ENCODE data around the gene ZNF280D.
A peak's percentile ranks its signal among the peaks of the same experiment; 100 is the strongest.
"Not testable (repeated sequence)": the region's sequence is repeated elsewhere in the genome, so short reads cannot be mapped to it uniquely, and the experiment has no call there.

The ZNF280D gene

DNA sequence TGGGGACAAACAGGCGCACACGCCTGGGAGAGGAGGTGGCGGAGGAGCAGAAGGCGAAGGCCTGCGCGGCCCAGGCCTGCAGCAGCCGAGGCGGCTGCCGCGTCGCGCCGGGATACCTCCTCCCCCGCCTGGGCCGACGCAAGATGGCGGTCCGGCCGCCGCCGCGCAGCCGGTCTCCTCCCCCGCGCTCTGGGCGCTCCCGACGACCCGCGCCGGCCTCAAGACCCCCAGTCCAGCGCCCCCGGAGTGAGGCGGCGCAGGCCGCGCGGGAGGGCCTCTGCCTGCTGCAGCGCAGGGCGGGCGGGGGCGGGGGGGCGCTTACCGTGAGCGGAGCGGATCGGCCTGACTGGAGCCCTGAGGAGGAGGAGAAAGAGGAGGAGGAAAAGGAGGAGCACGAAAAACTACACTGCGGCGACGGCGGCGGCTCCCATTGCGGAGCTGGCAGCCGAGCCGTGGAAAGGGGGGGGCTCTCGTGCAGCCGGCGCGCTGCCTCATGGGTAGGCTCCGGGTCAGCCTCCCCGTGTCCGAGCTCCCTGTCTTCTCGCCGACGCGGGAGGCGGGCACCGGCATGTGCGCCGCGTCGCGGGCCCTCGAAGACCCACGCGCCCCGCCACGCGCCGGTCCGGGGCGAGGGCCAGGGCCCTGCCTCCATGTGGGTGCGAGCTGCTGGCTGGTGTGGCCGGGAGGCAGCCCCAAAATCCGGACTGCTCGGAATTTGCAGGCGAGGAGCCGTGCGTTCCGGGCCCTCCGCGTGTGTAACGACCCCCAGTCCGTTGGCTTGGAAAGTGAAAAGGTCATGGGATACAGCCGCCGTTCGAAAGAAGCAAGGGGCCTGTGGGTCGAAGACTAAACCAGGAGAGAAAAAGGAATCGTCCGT lies at the start of gene ZNF280D:
Gene ZNF280D, minus strand, starts transcription at position 374 of the 877 bp plus-strand sequence. CDS start 26,400 bp downstream, outside the sequence.
- peak; percentile 73 for DNase-seq

- no peak for DNase-seq
Measured at GRCh38 chr15:56782306-56782705, 49.0 kb upstream of the ZNF280D start.

DNA sequence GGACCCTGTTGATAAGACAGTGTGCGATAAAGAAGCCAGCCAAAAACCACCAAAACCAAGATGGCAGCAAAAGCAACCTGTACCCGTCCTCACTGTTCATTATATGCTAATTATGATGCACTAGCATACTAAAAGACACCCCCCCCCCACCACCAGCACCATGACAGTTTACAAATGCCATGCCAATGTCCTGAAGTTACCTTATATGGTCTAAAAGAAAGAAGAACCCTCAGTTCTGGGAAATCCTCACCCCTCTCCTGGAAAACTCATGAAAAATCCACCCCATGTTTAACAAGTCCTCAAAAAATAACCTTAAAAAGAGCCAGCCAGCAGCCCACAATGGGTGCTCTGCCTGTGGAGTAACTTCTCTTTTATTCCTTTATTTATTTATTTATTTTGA lies 48.4 kb upstream of the ZNF280D start:
- no peak for DNase-seq

DNA sequence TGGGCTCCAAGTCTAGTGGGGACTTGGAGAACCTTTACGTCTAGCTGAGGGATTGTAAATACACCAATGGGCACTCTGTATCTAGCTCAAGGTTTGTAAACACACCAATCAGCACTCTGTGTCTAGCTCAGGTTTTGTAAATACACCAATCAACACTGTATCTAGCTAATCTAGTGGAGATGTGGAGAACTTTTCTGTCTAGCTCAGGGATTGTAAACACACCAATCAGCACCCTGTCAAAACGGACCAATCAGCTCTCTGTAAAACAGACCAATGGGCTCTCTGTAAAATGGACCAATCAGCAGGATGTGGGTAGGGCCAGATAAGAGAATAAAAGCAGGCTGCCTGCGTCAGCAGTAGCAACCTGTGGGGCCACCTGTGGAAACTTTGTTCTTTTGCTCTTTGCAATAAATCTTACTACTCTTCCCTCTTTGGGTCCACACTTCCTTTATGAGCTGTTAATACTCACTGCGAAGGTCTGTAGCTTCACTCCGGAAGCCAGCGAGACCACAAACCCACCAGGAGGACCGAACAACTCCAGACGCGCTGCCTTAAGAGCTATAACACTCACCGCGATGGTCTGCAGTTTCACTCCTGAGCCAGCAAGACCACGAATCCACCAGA lies 46.9 kb upstream of the ZNF280D start:
- DNase-seq: not testable (repeated sequence)

DNA sequence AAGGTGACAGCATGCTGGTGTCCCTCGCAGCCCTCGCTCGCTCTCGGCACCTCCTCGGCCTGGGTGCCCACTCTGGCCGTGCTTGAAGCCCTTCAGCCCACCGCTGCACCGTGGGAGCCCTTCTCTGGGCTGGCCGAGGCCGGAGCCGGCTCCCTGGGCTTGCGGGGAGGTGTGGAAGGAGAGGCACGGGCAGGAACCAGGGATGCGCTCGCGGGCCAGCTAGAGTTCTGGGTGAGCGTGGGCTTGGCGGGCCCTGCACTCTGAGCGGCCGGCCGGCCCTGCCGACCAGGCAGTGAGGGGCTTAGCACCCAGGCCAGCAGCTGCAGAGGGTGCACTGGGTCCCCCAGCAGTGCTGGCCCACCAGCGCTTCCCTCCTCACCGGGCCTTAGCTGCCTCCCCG lies 46.1 kb upstream of the ZNF280D start:
- DNase-seq: not testable (repeated sequence)

DNA sequence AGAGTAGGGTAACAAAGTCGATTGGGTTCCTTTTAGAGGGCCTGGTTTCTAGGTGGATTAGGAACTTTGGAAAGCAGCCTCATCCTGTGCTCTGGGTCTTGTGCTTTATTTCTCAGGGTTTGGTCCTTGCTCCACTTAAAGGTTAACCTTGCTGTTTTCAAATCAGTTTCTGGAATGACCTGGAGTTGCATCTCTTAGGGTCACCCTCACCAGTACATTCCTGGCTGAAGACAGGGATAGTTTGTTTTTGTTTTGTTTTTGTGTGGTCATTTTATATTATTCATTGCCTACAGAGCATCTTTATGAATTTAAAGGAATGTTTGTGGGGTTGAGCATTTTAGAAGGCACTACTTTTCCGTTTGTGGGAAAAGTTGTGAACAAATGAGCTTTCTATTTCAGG lies 45.5 kb upstream of the ZNF280D start:
- no peak for DNase-seq

DNA sequence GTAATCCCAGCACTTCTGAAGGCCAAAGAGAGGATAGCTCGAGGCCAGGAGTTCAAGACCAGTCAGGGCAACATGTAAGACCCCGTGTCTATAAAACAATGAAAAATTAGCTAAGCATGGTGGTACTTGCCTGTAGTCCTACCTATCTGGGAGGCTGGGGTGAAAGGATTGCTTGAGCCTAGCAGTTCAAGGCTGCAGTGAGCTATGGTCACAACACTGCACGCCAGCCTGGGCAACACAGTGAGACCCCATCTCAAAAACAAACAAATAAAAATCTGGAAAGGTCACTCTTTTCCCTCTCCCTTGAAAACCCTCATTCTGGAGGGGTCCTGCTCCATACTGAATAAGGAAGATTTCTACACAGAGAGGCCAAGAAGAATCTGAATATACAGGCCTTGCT lies 43.5 kb upstream of the ZNF280D start:
- DNase-seq: no peak

DNA sequence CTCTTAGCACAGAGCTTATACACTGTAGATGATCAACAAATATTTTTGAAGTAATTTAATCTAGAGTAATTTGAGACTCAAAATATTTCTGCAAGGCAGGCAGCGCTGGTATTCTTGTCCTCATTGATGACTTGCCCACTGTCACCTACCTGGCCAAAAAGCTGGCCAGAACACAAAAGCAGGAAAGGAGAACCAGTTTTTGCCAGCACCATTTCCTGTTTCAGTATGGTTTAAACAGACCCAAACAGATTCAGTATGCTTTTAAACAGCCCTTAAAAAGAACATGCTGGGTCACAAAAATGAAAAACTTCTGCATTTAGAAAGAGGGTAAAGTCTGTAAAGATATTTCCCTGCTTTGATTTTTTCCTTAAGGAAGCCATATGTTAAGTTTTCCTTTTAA lies 42.3 kb upstream of the ZNF280D start:
- DNase-seq: no peak

DNA sequence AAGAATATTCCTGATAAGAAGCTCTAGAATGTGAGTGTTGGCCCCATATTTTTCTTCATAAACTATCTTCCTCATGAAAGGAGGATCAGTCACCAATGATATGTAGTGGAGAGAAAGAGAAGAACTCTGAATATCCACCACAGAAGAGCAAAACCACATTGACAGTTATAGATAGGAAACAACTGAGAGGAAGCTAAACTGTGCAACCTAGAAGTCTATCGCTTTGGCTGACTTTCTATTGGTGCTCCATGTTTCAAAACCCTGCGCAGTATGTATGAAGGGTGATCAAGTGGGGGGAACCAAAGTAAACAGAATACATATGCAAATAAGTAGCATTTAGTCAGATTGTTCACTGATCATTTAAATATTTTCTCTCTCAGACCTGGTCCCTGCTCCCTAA lies 41.0 kb upstream of the ZNF280D start:
- DNase-seq: no peak

DNA sequence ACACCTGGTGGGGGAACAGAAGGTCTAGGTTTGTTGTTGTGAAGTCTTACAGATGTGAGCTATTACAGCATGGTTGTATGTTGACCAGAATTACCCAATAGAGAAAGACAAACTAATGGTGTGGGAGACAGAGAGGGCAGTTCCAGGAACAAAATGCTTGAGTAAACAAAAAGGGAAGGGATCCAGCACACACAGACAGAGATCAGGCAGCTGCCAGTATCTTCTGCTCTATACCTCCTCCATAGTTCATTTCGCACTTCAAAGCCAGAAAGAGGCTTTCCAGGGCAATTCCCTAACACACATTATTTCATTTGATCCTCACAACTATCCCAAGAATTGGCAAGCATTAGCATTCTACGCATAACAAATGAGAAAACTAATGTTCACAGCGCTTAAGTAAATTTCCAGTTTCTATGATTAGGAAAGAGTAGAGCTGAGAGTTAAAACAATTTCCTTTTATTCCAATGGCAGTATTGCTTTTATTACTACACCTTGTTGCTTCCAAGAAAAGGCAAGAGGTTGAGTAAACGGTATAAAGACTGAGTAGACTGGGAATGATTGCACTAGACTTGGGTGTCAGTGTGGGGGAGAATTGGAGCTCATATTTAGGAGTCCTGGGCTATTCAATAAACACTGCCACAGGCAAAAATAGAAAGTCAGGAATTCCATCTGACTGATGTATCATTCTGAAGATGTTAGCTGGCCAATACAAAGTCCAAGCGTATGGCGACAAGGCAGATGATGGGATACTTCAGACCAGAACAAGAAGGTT lies 39.7 kb upstream of the ZNF280D start:
- no peak for DNase-seq

- DNase-seq: no peak
Measured at GRCh38 chr15:56770173-56770572, 36.9 kb upstream of the ZNF280D start.

DNA sequence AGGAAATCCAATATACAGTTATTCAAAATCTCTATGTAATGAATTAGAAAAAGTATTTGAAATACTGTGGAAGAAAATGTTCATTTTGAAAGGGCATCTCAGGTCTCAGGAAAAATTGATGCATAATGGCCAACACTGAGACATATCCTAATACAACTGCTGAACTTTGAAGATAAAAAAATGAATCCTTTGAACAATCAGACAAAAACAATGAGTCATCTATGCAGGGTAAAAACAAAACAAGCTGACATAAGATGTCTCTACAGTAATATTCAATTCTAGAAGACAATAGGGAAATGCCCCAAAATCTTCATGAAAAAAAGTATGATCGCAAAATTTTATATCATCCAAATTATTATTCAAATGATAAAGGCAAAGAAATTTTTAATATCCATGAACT lies 34.0 kb upstream of the ZNF280D start:
- no peak for DNase-seq

GRCh38 chr15:56765251-56765650 lies 31.9 kb upstream of the ZNF280D start:
- no peak for DNase-seq

- DNase-seq: no peak
Measured at GRCh38 chr15:56763141-56763895, 30.0 kb upstream of the ZNF280D start.

DNA sequence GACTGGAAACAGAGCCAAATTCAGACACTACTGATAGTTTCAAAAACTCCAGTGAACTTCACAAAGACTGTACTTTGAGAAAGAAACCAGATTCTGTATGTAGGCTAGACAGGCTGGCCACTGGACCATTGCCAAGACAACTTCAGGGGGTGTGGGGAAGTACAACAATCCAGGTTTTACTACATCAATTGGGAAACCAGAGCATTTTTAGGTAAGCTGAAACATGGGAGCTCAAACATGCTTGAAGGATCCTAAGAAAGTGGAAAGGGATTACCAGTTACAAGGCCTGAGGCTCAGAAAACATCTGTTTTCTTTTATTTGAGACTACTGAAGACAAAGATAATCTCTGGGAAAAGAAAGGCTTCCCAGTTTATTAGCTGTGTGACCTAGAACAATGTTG lies 26.9 kb upstream of the ZNF280D start:
- DNase-seq: no peak

DNA sequence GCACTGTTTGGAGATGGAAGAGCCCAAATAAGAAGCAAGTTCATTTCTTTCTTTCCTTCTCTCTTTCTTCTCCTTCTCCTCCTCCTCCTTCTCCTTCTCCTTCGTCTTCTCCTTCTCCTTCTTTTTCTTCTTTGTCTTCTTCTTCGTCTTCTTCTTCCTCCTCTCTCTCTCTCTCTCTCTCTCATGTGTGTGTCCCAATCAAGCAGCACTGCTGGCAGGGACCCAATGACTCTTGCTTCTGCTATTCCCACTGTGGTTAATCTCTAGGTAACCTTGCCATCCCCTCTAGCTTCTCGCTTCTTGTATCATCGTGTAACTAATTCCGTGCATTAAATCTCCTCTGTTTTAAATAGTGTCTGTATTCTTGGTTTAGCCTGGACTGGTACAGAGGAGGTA lies 26.1 kb upstream of the ZNF280D start:
- no peak for DNase-seq

DNA sequence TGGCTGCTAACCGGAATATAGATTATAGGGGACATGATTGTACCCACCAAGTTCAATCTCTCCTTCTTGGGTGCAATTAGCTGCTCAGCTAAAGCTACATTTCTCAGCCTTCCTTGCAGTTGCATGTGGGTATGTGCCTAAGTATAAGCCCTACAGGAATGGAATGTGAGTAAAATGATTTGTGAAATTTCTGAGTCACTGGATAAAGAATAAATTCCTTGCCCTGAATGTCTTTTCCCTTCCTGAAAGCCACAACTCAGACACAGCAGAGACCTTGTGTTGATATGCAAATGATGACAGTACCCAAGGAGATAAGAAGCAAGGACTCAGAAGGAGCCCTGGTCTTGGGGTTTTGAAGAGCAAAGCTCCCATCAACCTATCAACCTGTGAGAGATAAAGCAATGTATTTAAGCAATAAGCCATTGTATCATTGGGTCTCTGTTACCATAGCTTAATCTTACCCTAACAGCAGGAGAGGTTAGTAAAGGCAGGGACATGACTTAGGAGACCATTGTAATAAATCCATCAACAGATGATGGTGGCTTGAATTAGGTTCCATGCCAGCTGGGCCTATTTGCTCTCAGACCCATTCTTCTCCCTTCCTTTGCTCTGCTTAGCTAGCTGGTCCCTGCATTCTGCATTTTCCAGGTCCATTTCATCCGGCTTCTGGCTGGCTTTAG lies 25.6 kb upstream of the ZNF280D start:
- no peak for DNase-seq

GRCh38 chr15:56757875-56758274 lies 24.6 kb upstream of the ZNF280D start:
- no peak for DNase-seq

DNA sequence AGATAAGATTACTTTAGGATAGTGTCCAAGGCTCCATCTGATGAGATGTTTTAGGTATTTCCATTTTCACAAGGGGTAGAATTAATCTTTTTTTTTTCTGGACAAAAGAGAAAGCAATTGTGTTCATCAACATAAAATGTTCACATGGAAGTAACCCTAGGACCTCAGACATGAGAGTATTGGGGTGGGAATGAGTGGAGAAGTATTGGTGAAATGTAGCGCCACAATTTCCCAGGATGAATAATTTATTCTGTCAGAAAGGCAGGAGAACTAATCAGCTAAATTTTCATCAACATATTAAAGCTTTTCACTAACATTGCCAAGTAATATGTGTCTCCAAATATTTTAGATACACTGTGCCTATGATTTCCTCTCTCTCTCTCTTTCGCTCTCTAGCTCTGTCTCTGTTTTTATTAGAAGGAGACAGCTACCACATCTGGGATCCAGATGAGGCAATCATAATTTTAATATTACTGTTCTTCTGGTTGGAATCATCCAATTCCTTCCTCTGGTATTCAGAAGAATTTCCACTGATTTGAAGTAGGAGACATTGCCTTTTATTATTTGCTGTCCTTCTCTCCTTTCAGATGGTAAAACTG lies 21.6 kb upstream of the ZNF280D start:
- no peak for DNase-seq

DNA sequence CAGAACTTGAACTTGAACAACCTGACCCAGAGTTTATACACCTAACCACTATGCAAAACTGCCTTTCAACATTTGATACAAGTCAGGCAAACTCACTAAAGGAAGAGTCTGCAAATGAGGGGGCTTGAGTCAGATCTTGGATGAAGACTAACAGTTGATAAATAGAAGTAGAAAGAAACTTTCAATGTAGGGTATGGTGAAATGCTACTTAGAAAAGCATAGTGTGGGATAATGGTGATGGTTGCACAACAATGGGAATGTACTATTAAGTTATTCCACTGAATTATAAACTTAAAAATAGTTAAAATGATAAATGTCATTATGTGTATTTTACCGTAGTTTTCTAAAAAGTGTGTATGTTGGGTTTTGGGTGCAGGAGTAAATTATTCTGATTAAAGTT lies 19.7 kb upstream of the ZNF280D start:
- no peak for DNase-seq

GRCh38 chr15:56749982-56750381 lies 16.7 kb upstream of the ZNF280D start:
- no peak for DNase-seq

Measured in NCI-H524 treated with DMSO at 0.1 percent for 48 hours (cell line).